Karpas-422 (cell line): ENCODE data around the gene SYNE1. TPM values are rescaled to one million over a fixed set of nuclear protein-coding genes. Genes with fewer than 3 reads are reported as not detected.
"Not testable (repeated sequence)": the region's sequence is repeated elsewhere in the genome, so short reads cannot be mapped to it uniquely, and the experiment has no call there.

Experiments
- DNase-seq: peaks from one replicate; pipeline ENCODE4 v3.0.0-alpha.2; 2015
- H2AFZ ChIP-seq: fragments of 200-600 bp; sonication (generic); 2 replicates; pipeline ENCODE4 v1.6.1; 2014; ENCODE audit warnings: antibody characterized with exemption, low read length, mixed read lengths
- H3K27ac ChIP-seq: fragments of 200-600 bp; sonication (generic); 2 replicates; pipeline ENCODE4 v1.5.1; 2014; ENCODE audit warnings: mild to moderate bottlenecking, low read length, moderate library complexity
- H3K27me3 ChIP-seq: fragments of 200-600 bp; sonication (generic); 2 replicates; pipeline ENCODE4 v1.6.1; 2014; ENCODE audit warnings: low read length, mixed read lengths
- H3K36me3 ChIP-seq: fragments of 200-600 bp; sonication (generic); 2 replicates; pipeline ENCODE4 v1.6.1; 2014; ENCODE audit warnings: low read length, mixed read lengths; ENCODE audit not compliant: insufficient read depth
- H3K4me1 ChIP-seq: fragments of 200-600 bp; sonication (generic); 2 replicates; pipeline ENCODE4 v1.6.1; 2014; ENCODE audit warnings: mild to moderate bottlenecking, low read length, mixed read lengths
- H3K4me2 ChIP-seq: fragments of 200-600 bp; sonication (generic); 2 replicates; pipeline ENCODE4 v1.6.1; 2014; ENCODE audit warnings: low read length, low read depth, mild to moderate bottlenecking; ENCODE audit not compliant: poor library complexity, severe bottlenecking
- H3K4me3 ChIP-seq: fragments of 200-600 bp; sonication (generic); 2 replicates; pipeline ENCODE4 v1.5.1; 2014; ENCODE audit warnings: mild to moderate bottlenecking, antibody characterized with exemption, low read length, mixed read lengths
- H3K79me2 ChIP-seq: fragments of 200-600 bp; sonication (generic); 2 replicates; pipeline ENCODE4 v1.6.1; 2014; ENCODE audit warnings: mild to moderate bottlenecking, low read length, mixed read lengths
- H3K9ac ChIP-seq: fragments of 200-600 bp; sonication (generic); 2 replicates; pipeline ENCODE4 v1.6.0; 2014; ENCODE audit warnings: low read length
- H3K9me2 ChIP-seq: fragments of 200-600 bp; sonication (generic), shearing (Covaris generic); replicated peaks from 2 replicates; pipeline ENCODE4 v1.6.0; 2014; ENCODE audit warnings: mild to moderate bottlenecking, low read length, moderate library complexity; ENCODE audit not compliant: insufficient read depth
- H3K9me3 ChIP-seq: fragments of 300-700, 200-600 bp; sonication (generic); 2 replicates; pipeline ENCODE4 v1.6.1; 2014; ENCODE audit warnings: low read length, mixed read lengths
- H4K20me1 ChIP-seq: fragments of 200-600 bp; sonication (generic); 2 replicates; pipeline ENCODE4 v1.6.1; 2014; ENCODE audit warnings: mild to moderate bottlenecking, antibody characterized with exemption, low read length, low read depth; ENCODE audit not compliant: insufficient read depth
- total RNA-seq: library from RNA; depleted of rRNA; stranded (reverse); fragments of >200 nt; shearing (Covaris generic); gene quantifications from 2 replicates; pipeline ENCODE4 v1.2.3, GENCODE V29; 2014; ENCODE audit warnings: low replicate concordance; rRNA removed

Gene SYNE1
- 137 and 162 TPM in 2 replicates for total RNA-seq

GRCh38 chr6:152637296-152638047 is at the start of gene SYNE1:
TSS of gene SYNE1 (minus strand) at chr6:152637362. CDS start at chr6:152628331, 9,031 bp downstream.
- H3K27ac ChIP-seq: no peak within 1 kb of the TSS
- DNase-seq: no peak
- peak within 1 kb of the TSS; percentile 87 for H3K4me3 ChIP-seq
- H3K79me2 ChIP-seq: no peaks in the 10 kb centered on the region
- H3K36me3 ChIP-seq: no peaks in the 10 kb centered on the region
- H2AFZ ChIP-seq: peak within 1 kb of the TSS; percentile 99
- H4K20me1 ChIP-seq: no peaks in the 10 kb centered on the region
- no peaks in the 10 kb centered on the region for H3K9me2 ChIP-seq
- H3K9ac ChIP-seq: peak within 1 kb of the TSS; percentile 80
- H3K4me2 ChIP-seq: peak within 1 kb of the TSS; percentile 100
- no peaks in the 10 kb centered on the region for H3K9me3 ChIP-seq
- peaks cover 24% of the 10 kb centered on the region for H3K4me1 ChIP-seq
- H3K27me3 ChIP-seq: no peaks in the 10 kb centered on the region

GRCh38 chr6:152685819-152686218 is 48.7 kb upstream of the SYNE1 start:
- no peaks in the 10 kb centered on the region for H3K9me2 ChIP-seq
- no peaks in the 10 kb centered on the region for H3K27me3 ChIP-seq
- H3K4me1 ChIP-seq: no peaks in the 10 kb centered on the region; the same call in 1 of the 2 replicates
- no peak overlapping the region for H3K9ac ChIP-seq
- H3K4me2 ChIP-seq: no peak overlapping the region
- DNase-seq: no peak
- H3K36me3 ChIP-seq: no peaks in the 10 kb centered on the region
- no peak overlapping the region for H2AFZ ChIP-seq
- H3K27ac ChIP-seq: no peak overlapping the region
- no peak overlapping the region for H3K4me3 ChIP-seq
- H3K9me3 ChIP-seq: no peaks in the 10 kb centered on the region
- no peaks in the 10 kb centered on the region for H4K20me1 ChIP-seq
- H3K79me2 ChIP-seq: no peaks in the 10 kb centered on the region

GRCh38 chr6:152682935-152683334 is 45.8 kb upstream of the SYNE1 start:
- H3K9me2 ChIP-seq, H3K27ac ChIP-seq, H3K9me3 ChIP-seq, H4K20me1 ChIP-seq, H3K4me2 ChIP-seq, H3K27me3 ChIP-seq, DNase-seq, H3K9ac ChIP-seq, H3K36me3 ChIP-seq, H3K4me1 ChIP-seq, H2AFZ ChIP-seq, H3K79me2 ChIP-seq, H3K4me3 ChIP-seq: not testable (repeated sequence)

- no peaks in the 10 kb centered on the region for H3K27me3 ChIP-seq
- H3K36me3 ChIP-seq: no peaks in the 10 kb centered on the region
- no peak overlapping the region for H3K4me3 ChIP-seq
- H3K9ac ChIP-seq: no peak overlapping the region
- H3K27ac ChIP-seq: no peak overlapping the region
- no peaks in the 10 kb centered on the region; the same call in 1 of the 2 replicates for H3K4me1 ChIP-seq
- no peak overlapping the region for H3K4me2 ChIP-seq
- no peaks in the 10 kb centered on the region for H3K9me3 ChIP-seq
- no peak for DNase-seq
- H3K9me2 ChIP-seq: no peaks in the 10 kb centered on the region
- H3K79me2 ChIP-seq: no peaks in the 10 kb centered on the region
- no peaks in the 10 kb centered on the region for H4K20me1 ChIP-seq
- no peak overlapping the region for H2AFZ ChIP-seq
Measured at GRCh38 chr6:152682141-152682540, 45.0 kb upstream of the SYNE1 start.

- no peak overlapping the region for H3K27ac ChIP-seq
- no peak overlapping the region for H3K4me3 ChIP-seq
- no peaks in the 10 kb centered on the region for H3K36me3 ChIP-seq
- no peak overlapping the region for H3K9ac ChIP-seq
- no peaks in the 10 kb centered on the region for H3K9me2 ChIP-seq
- H3K9me3 ChIP-seq: no peaks in the 10 kb centered on the region
- H4K20me1 ChIP-seq: no peaks in the 10 kb centered on the region
- H2AFZ ChIP-seq: no peak overlapping the region
- DNase-seq: no peak
- H3K79me2 ChIP-seq: no peaks in the 10 kb centered on the region
- no peak overlapping the region for H3K4me2 ChIP-seq
- no peaks in the 10 kb centered on the region; the same call in 1 of the 2 replicates for H3K4me1 ChIP-seq
- H3K27me3 ChIP-seq: no peaks in the 10 kb centered on the region
Measured at GRCh38 chr6:152680879-152681517, 43.8 kb upstream of the SYNE1 start.

GRCh38 chr6:152680151-152680550 is 43.0 kb upstream of the SYNE1 start:
- DNase-seq: no peak
- no peak overlapping the region for H2AFZ ChIP-seq
- no peak overlapping the region for H3K27ac ChIP-seq
- no peak overlapping the region for H3K4me3 ChIP-seq
- no peaks in the 10 kb centered on the region for H3K9me2 ChIP-seq
- H3K9me3 ChIP-seq: no peaks in the 10 kb centered on the region
- H3K36me3 ChIP-seq: no peaks in the 10 kb centered on the region
- no peaks in the 10 kb centered on the region for H3K27me3 ChIP-seq
- no peak overlapping the region for H3K4me2 ChIP-seq
- no peaks in the 10 kb centered on the region for H4K20me1 ChIP-seq
- H3K4me1 ChIP-seq: no peaks in the 10 kb centered on the region; the same call in 1 of the 2 replicates
- H3K9ac ChIP-seq: no peak overlapping the region
- no peaks in the 10 kb centered on the region for H3K79me2 ChIP-seq

GRCh38 chr6:152673236-152673635 is 36.1 kb upstream of the SYNE1 start:
- H3K27me3 ChIP-seq: no peaks in the 10 kb centered on the region
- H3K27ac ChIP-seq: no peak overlapping the region
- H3K36me3 ChIP-seq: no peaks in the 10 kb centered on the region
- H4K20me1 ChIP-seq: no peaks in the 10 kb centered on the region
- no peak overlapping the region for H2AFZ ChIP-seq
- H3K9me2 ChIP-seq: no peaks in the 10 kb centered on the region
- no peak overlapping the region for H3K4me2 ChIP-seq
- no peak for DNase-seq
- no peaks in the 10 kb centered on the region for H3K4me1 ChIP-seq
- H3K79me2 ChIP-seq: no peaks in the 10 kb centered on the region
- H3K4me3 ChIP-seq: no peak overlapping the region
- no peaks in the 10 kb centered on the region for H3K9me3 ChIP-seq
- H3K9ac ChIP-seq: no peak overlapping the region

GRCh38 chr6:152671171-152671570 is 34.0 kb upstream of the SYNE1 start:
- Histone ChIP-seq H3K9me2 (no peaks in the 10 kb centered on the region), H3K79me2 (no peaks in the 10 kb centered on the region), H3K36me3 (no peaks in the 10 kb centered on the region), H3K4me2 (no peak overlapping the region), H3K27ac (no peak overlapping the region), H3K27me3 (no peaks in the 10 kb centered on the region), H4K20me1 (no peaks in the 10 kb centered on the region), H3K4me1 (no peaks in the 10 kb centered on the region), H2AFZ (no peak overlapping the region), H3K4me3 (no peak overlapping the region), H3K9ac (no peak overlapping the region), H3K9me3 (no peaks in the 10 kb centered on the region)
- DNase-seq: no peak
